ENCODE data around the gene SH3RF3.

The SH3RF3 gene

DNA sequence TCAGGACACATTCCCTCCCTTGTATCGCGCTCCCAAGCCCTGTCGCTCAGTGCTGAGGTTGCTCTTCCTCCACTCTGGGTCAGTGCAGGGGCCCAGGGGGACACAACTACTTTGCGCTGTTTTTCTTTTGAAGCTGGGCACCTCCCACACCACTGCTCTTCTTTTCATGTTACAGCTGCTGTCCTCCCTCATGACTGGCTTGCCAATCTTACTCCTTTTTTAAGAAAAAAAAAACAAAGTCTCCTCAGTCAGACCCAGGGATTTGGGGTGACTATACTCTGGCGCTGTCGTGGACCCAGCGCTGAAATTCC, 264.6 kb downstream of the SH3RF3 start:
- H3K4me3 ChIP-seq (ENCODE audit: low read length) = no peak overlapping the region
- H3K4me1 ChIP-seq (ENCODE audit: control insufficient read depth, insufficient read depth, low read length) = no peaks in the 10 kb centered on the region
- H3K27me3 ChIP-seq (ENCODE audit: control insufficient read depth, insufficient read depth, low read length) = no peaks in the 10 kb centered on the region
- DNase-seq (ENCODE audit: low read depth, low spot score) = no peak
- no peaks in the 10 kb centered on the region for H3K9me3 ChIP-seq (ENCODE audit: control insufficient read depth, insufficient read depth, low read length)
- no peak overlapping the region for H3K27ac ChIP-seq (ENCODE audit: low read length)
- WGBS (ENCODE audit: insufficient coverage, insufficient read length) = no CpG with 5 or more reads among the region's 7 CpGs
- no peaks in the 10 kb centered on the region for H3K36me3 ChIP-seq (ENCODE audit: control insufficient read depth, insufficient read depth, low read length)

- Histone ChIP-seq H3K4me3 (ENCODE audit: low read length) (no peak overlapping the region), H3K4me1 (ENCODE audit: control insufficient read depth, insufficient read depth, low read length) (no peaks in the 10 kb centered on the region), H3K9me3 (ENCODE audit: control insufficient read depth, insufficient read depth, low read length) (no peaks in the 10 kb centered on the region), H3K27ac (ENCODE audit: low read length) (no peak overlapping the region), H3K36me3 (ENCODE audit: control insufficient read depth, insufficient read depth, low read length) (no peaks in the 10 kb centered on the region), H3K27me3 (ENCODE audit: control insufficient read depth, insufficient read depth, low read length) (no peaks in the 10 kb centered on the region)
- no CpG with 5 or more reads among the region's 15 CpGs for WGBS (ENCODE audit: insufficient coverage, insufficient read length)
- no peak for DNase-seq (ENCODE audit: low read depth, low spot score)
Measured at GRCh38 chr2:109395494-109396201, 266.6 kb downstream of the SH3RF3 start.

DNA sequence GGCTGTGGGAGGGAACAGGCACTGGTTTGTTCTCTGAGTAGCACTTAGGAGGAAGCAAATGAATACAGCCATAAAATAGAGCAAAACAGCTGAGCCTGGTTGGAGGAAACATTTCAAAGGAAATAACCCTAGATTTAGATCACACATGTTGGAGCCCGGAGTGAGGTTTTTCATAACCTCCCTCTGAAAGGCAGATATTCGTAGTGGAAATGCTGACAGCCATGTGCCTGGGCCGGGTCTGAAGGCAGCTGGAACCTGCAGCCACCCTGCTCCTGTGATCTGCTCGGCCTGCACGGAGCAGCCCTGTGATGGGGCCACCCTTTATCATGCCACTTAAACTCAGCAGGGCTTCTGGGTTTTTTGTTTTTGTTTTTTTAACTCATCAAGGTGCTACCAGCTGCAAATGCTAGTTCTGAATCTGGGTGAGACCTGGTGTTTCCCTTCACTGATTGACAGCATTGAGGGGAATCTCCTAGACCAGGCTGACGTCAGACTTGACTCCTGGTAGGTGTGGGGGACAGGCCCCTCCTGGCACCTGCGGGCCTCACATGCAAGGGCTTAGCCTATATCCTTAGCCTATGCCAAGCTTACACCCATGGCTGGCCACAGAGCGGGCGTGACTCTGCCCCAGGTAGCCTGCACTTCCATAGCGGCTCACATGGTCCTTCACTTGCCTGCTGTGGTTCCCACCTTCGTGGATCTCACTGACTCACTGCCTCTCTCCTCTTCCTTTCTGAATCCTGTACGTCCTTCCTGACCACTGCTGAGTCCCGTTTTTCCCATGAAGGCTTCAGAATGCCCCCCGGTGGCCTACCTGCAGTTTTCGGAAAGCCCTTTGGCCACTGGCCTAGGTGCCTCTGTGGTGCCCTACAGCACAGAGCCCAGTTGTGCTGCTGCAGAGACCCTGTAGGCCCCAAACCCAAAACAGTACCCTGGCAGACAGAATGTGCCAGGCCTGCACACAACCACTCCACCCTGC, 267.5 kb downstream of the SH3RF3 start:
- Histone ChIP-seq H3K4me3 (ENCODE audit: low read length) (no peak overlapping the region), H3K27ac (ENCODE audit: low read length) (no peak overlapping the region), H3K9me3 (ENCODE audit: control insufficient read depth, insufficient read depth, low read length) (no peaks in the 10 kb centered on the region), H3K4me1 (ENCODE audit: control insufficient read depth, insufficient read depth, low read length) (no peaks in the 10 kb centered on the region), H3K36me3 (ENCODE audit: control insufficient read depth, insufficient read depth, low read length) (no peaks in the 10 kb centered on the region), H3K27me3 (ENCODE audit: control insufficient read depth, insufficient read depth, low read length) (no peaks in the 10 kb centered on the region)
- no peak for DNase-seq (ENCODE audit: low read depth, low spot score)
- no CpG with 5 or more reads among the region's 15 CpGs for WGBS (ENCODE audit: insufficient coverage, insufficient read length)

GRCh38 chr2:109397893-109398292, 268.9 kb downstream of the SH3RF3 start:
- no peaks in the 10 kb centered on the region for H3K4me1 ChIP-seq (ENCODE audit: control insufficient read depth, insufficient read depth, low read length)
- H3K27ac ChIP-seq (ENCODE audit: low read length) = no peak overlapping the region
- H3K36me3 ChIP-seq (ENCODE audit: control insufficient read depth, insufficient read depth, low read length) = no peaks in the 10 kb centered on the region
- no CpG with 5 or more reads among the region's 9 CpGs for WGBS (ENCODE audit: insufficient coverage, insufficient read length)
- no peaks in the 10 kb centered on the region for H3K27me3 ChIP-seq (ENCODE audit: control insufficient read depth, insufficient read depth, low read length)
- no peak for DNase-seq (ENCODE audit: low read depth, low spot score)
- H3K4me3 ChIP-seq (ENCODE audit: low read length) = no peak overlapping the region
- H3K9me3 ChIP-seq (ENCODE audit: control insufficient read depth, insufficient read depth, low read length) = no peaks in the 10 kb centered on the region

GRCh38 chr2:109398366-109399015, 269.5 kb downstream of the SH3RF3 start:
- DNase-seq (ENCODE audit: low read depth, low spot score) = no peak
- H3K27ac ChIP-seq (ENCODE audit: low read length) = no peak overlapping the region
- no CpG with 5 or more reads among the region's 22 CpGs for WGBS (ENCODE audit: insufficient coverage, insufficient read length)
- no peak overlapping the region for H3K4me3 ChIP-seq (ENCODE audit: low read length)
- H3K27me3 ChIP-seq (ENCODE audit: control insufficient read depth, insufficient read depth, low read length) = no peaks in the 10 kb centered on the region
- no peaks in the 10 kb centered on the region for H3K9me3 ChIP-seq (ENCODE audit: control insufficient read depth, insufficient read depth, low read length)
- H3K36me3 ChIP-seq (ENCODE audit: control insufficient read depth, insufficient read depth, low read length) = no peaks in the 10 kb centered on the region
- no peaks in the 10 kb centered on the region for H3K4me1 ChIP-seq (ENCODE audit: control insufficient read depth, insufficient read depth, low read length)

DNA sequence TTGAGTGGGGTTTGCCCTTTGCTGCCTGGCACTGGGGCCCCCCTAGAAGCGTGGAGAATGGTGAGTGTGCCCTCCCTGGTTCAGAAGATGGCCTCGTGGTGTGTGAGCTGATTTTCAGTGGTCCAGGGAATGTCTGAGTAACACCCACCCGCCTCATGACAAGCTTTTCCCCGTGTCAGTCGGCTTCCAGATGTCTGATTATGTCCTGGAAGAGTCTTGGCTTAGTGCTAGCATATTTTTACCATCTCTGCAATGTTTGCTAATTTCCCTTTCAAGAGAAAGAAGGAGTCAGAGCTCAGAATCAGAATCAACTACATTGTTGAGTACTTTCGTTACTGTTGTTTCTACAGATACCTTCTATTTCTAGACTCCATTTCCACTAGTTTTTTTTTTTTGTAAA, 270.1 kb downstream of the SH3RF3 start:
- Histone ChIP-seq H3K4me3 (ENCODE audit: low read length) (no peak overlapping the region), H3K27me3 (ENCODE audit: control insufficient read depth, insufficient read depth, low read length) (no peaks in the 10 kb centered on the region), H3K27ac (ENCODE audit: low read length) (no peak overlapping the region), H3K4me1 (ENCODE audit: control insufficient read depth, insufficient read depth, low read length) (no peaks in the 10 kb centered on the region), H3K36me3 (ENCODE audit: control insufficient read depth, insufficient read depth, low read length) (no peaks in the 10 kb centered on the region), H3K9me3 (ENCODE audit: control insufficient read depth, insufficient read depth, low read length) (no peaks in the 10 kb centered on the region)
- WGBS (ENCODE audit: insufficient coverage, insufficient read length) = no CpG with 5 or more reads among the region's 6 CpGs
- no peak for DNase-seq (ENCODE audit: low read depth, low spot score)

- Histone ChIP-seq H3K36me3 (ENCODE audit: control insufficient read depth, insufficient read depth, low read length) (no peaks in the 10 kb centered on the region; the same call in 1 of the 2 replicates), H3K4me3 (ENCODE audit: low read length) (no peak overlapping the region), H3K9me3 (ENCODE audit: control insufficient read depth, insufficient read depth, low read length) (no peaks in the 10 kb centered on the region), H3K4me1 (ENCODE audit: control insufficient read depth, insufficient read depth, low read length) (no peaks in the 10 kb centered on the region), H3K27me3 (ENCODE audit: control insufficient read depth, insufficient read depth, low read length) (no peaks in the 10 kb centered on the region), H3K27ac (ENCODE audit: low read length) (no peak overlapping the region)
- no CpG with 5 or more reads among the region's 7 CpGs for WGBS (ENCODE audit: insufficient coverage, insufficient read length)
- DNase-seq (ENCODE audit: low read depth, low spot score) = no peak
Measured at GRCh38 chr2:109400102-109400501, 271.1 kb downstream of the SH3RF3 start.

- no peak for DNase-seq (ENCODE audit: low read depth, low spot score)
- Histone ChIP-seq H3K27me3 (ENCODE audit: control insufficient read depth, insufficient read depth, low read length) (no peaks in the 10 kb centered on the region), H3K4me1 (ENCODE audit: control insufficient read depth, insufficient read depth, low read length) (no peaks in the 10 kb centered on the region), H3K36me3 (ENCODE audit: control insufficient read depth, insufficient read depth, low read length) (no peaks in the 10 kb centered on the region; the same call in 1 of the 2 replicates), H3K4me3 (ENCODE audit: low read length) (no peak overlapping the region), H3K9me3 (ENCODE audit: control insufficient read depth, insufficient read depth, low read length) (no peaks in the 10 kb centered on the region), H3K27ac (ENCODE audit: low read length) (no peak overlapping the region)
- no CpG with 5 or more reads among the region's 3 CpGs for WGBS (ENCODE audit: insufficient coverage, insufficient read length)
Measured at GRCh38 chr2:109401370-109401769, 272.4 kb downstream of the SH3RF3 start.

GRCh38 chr2:109402180-109402579, 273.2 kb downstream of the SH3RF3 start:
- Histone ChIP-seq H3K27me3 (ENCODE audit: control insufficient read depth, insufficient read depth, low read length) (no peaks in the 10 kb centered on the region), H3K9me3 (ENCODE audit: control insufficient read depth, insufficient read depth, low read length) (no peaks in the 10 kb centered on the region), H3K4me1 (ENCODE audit: control insufficient read depth, insufficient read depth, low read length) (no peaks in the 10 kb centered on the region), H3K36me3 (ENCODE audit: control insufficient read depth, insufficient read depth, low read length) (no peaks in the 10 kb centered on the region; the same call in 1 of the 2 replicates), H3K27ac (ENCODE audit: low read length) (no peak overlapping the region), H3K4me3 (ENCODE audit: low read length) (no peak overlapping the region)
- DNase-seq (ENCODE audit: low read depth, low spot score) = no peak
- WGBS (ENCODE audit: insufficient coverage, insufficient read length) = no CpG with 5 or more reads among the region's 8 CpGs

GRCh38 chr2:109402980-109403840, 274.2 kb downstream of the SH3RF3 start:
- no peak for DNase-seq (ENCODE audit: low read depth, low spot score)
- H3K4me1 ChIP-seq (ENCODE audit: control insufficient read depth, insufficient read depth, low read length) = no peaks in the 10 kb centered on the region
- H3K36me3 ChIP-seq (ENCODE audit: control insufficient read depth, insufficient read depth, low read length) = no peaks in the 10 kb centered on the region; the same call in 1 of the 2 replicates
- H3K27ac ChIP-seq (ENCODE audit: low read length) = no peak overlapping the region
- no peaks in the 10 kb centered on the region for H3K9me3 ChIP-seq (ENCODE audit: control insufficient read depth, insufficient read depth, low read length)
- WGBS (ENCODE audit: insufficient coverage, insufficient read length) = no CpG with 5 or more reads among the region's 17 CpGs
- no peak overlapping the region for H3K4me3 ChIP-seq (ENCODE audit: low read length)
- H3K27me3 ChIP-seq (ENCODE audit: control insufficient read depth, insufficient read depth, low read length) = no peaks in the 10 kb centered on the region

All from iPS DF 6.9 (cell line).